Spleen (tissue), 7 donors: ENCODE data around the gene GYG2.

Experiments used
- POLR2A ChIP-seq, 3 donors: fragments of 450-650 bp; IDR thresholded peaks; one replicate each; pipeline ENCODE4 v1.5.1; 2017; ENCODE audit warnings: antibody characterized with exemption in 3 of 3, mild to moderate bottlenecking in 1 of 3
- TF ChIP-seq, protein P1 (sequence below), 11 experiments: fragments of 200-600 bp in 7 of 11; fragments of 450-650 bp in 4 of 11; sonication (generic) in 4 of 11; IDR thresholded peaks in 8 of 11; conservative IDR thresholded peaks in 3 of 11; 1 replicate in 7 of 11; 2 replicates in 4 of 11; pipeline versions ENCODE4 v1.4.0 to v1.8.0; 2016 to 2021; ENCODE audit warnings: antibody characterized with exemption in 11 of 11, inconsistent platforms in 4 of 11, mild to moderate bottlenecking in 1 of 11
- donor health status: DM: no; HTN: no; CAD: no; lungs with moderate emphysema.
- donor health status: DM: no; HTN: no; CAD: no.
- donor health status: DM: no; HTN: no; CAD: no.

DNA sequence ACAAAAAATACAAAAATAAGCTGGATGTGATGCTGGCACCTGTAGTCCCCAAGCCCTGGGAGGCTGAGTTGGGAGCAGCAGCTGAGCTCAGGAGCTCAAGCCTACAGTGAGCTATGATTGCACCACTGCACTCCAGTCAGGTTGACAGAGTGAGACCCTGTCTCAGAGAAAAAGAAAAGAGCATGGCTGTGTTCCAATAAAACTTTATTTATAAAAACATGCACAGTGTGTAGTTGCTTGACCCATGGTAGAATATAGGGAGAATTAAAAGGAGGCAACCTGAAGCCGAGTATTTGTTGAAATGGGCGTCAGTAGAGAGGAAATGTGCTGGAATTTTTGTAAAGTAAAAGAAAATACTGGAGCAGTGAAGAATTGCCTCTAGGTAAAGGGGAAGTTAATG, 27.0 kb downstream of the GYG2 start:
- TF ChIP-seq, protein P1, sequence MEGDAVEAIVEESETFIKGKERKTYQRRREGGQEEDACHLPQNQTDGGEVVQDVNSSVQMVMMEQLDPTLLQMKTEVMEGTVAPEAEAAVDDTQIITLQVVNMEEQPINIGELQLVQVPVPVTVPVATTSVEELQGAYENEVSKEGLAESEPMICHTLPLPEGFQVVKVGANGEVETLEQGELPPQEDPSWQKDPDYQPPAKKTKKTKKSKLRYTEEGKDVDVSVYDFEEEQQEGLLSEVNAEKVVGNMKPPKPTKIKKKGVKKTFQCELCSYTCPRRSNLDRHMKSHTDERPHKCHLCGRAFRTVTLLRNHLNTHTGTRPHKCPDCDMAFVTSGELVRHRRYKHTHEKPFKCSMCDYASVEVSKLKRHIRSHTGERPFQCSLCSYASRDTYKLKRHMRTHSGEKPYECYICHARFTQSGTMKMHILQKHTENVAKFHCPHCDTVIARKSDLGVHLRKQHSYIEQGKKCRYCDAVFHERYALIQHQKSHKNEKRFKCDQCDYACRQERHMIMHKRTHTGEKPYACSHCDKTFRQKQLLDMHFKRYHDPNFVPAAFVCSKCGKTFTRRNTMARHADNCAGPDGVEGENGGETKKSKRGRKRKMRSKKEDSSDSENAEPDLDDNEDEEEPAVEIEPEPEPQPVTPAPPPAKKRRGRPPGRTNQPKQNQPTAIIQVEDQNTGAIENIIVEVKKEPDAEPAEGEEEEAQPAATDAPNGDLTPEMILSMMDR (IDR thresholded peaks at IDR 0.05 in 8 of 11, conservative IDR thresholded peaks at IDR 0.05 in 3 of 11), result no peak
- TF ChIP-seq POLR2A (IDR thresholded peaks at IDR 0.05), result no peak
